Mesenchymal stem cell (in vitro differentiated cells and primary cell): ENCODE data around the gene MYO5B.

Experiments used
- DNase-seq: peaks from one replicate; pipeline ENCODE4 v3.0.0-alpha.2; 2013
- H2AFZ ChIP-seq: one replicate; pipeline ENCODE4 v1.6.1; 2013; ENCODE audit warnings: low read depth, mild to moderate bottlenecking, control low read depth, inconsistent platforms, low read length, moderate library complexity
- H2AK5ac ChIP-seq: 2 replicates; pipeline ENCODE4 v1.6.1; 2013; ENCODE audit warnings: low read length, moderate library complexity, mild to moderate bottlenecking, inconsistent platforms; ENCODE audit not compliant: severe bottlenecking
- H2BK120ac ChIP-seq: one replicate; pipeline ENCODE4 v1.6.1; 2013; ENCODE audit warnings: low read depth, mild to moderate bottlenecking, inconsistent platforms, low read length, moderate library complexity
- H2BK12ac ChIP-seq, 2 experiments: one replicate each; pipeline ENCODE4 v1.6.1; 2013; ENCODE audit warnings: inconsistent platforms in 2 of 2, low read length in 2 of 2, mild to moderate bottlenecking in 2 of 2, moderate library complexity in 2 of 2, control low read depth in 1 of 2
- H2BK15ac ChIP-seq: one replicate; pipeline ENCODE4 v1.6.1; 2013; ENCODE audit warnings: mild to moderate bottlenecking, low read depth, inconsistent platforms; ENCODE audit not compliant: poor library complexity, severe bottlenecking
- H2BK5ac ChIP-seq: 2 replicates; pipeline ENCODE4 v1.6.1; 2013; ENCODE audit warnings: low read depth, mild to moderate bottlenecking, low read length, control low read depth, inconsistent platforms; ENCODE audit not compliant: poor library complexity, severe bottlenecking
- H3K14ac ChIP-seq, 2 experiments: one replicate each; pipeline ENCODE4 v1.6.1; 2013; ENCODE audit warnings: inconsistent platforms in 2 of 2, low read length in 2 of 2, control low read depth in 1 of 2, mild to moderate bottlenecking in 1 of 2, moderate library complexity in 1 of 2
- H3K18ac ChIP-seq, 2 experiments: one replicate each; pipeline ENCODE4 v1.6.1; 2013; ENCODE audit warnings: inconsistent platforms in 2 of 2, low read length in 2 of 2, control low read depth in 1 of 2, low read depth in 1 of 2, mild to moderate bottlenecking in 1 of 2
- H3K23ac ChIP-seq, 2 experiments: one replicate each; pipeline ENCODE4 v1.6.1; 2013; ENCODE audit warnings: inconsistent platforms in 2 of 2, low read length in 2 of 2, mild to moderate bottlenecking in 2 of 2, moderate library complexity in 2 of 2, control low read depth in 1 of 2
- H3K27ac ChIP-seq: 2 replicates; pipeline ENCODE4 v1.5.1; 2013; ENCODE audit warnings: mild to moderate bottlenecking, moderate library complexity, low read length, control low read depth, inconsistent platforms; ENCODE audit not compliant: poor library complexity, severe bottlenecking
- H3K27me3 ChIP-seq, 2 experiments: 2 replicates each; pipeline versions ENCODE4 v1.6.1 to v1.7.0; 2013; ENCODE audit warnings: low read length in 2 of 2, mild to moderate bottlenecking in 2 of 2, moderate library complexity in 2 of 2, control low read depth in 1 of 2, inconsistent platforms in 1 of 2; ENCODE audit not compliant: control insufficient read depth in 1 of 2, insufficient read depth in 1 of 2
- H3K36me3 ChIP-seq, 2 experiments: 2 replicates each; pipeline versions ENCODE4 v1.6.1 to v1.7.0; 2013; ENCODE audit warnings: low read length in 2 of 2, control low read depth in 1 of 2, inconsistent platforms in 1 of 2, low read depth in 1 of 2, mild to moderate bottlenecking in 1 of 2; ENCODE audit not compliant: insufficient read depth in 2 of 2, control insufficient read depth in 1 of 2
- H3K4ac ChIP-seq, 2 experiments: one replicate each; pipeline ENCODE4 v1.6.1; 2013; ENCODE audit warnings: inconsistent platforms in 2 of 2, low read length in 2 of 2, mild to moderate bottlenecking in 2 of 2, moderate library complexity in 2 of 2, control low read depth in 1 of 2, low read depth in 1 of 2
- H3K4me1 ChIP-seq: 2 replicates; pipeline ENCODE4 v1.6.1; 2013; ENCODE audit warnings: low read depth, low read length, control low read depth; ENCODE audit not compliant: control insufficient read depth, insufficient read depth
- H3K4me2 ChIP-seq: 2 replicates; pipeline ENCODE4 v1.6.1; 2013; ENCODE audit warnings: low read length, mild to moderate bottlenecking, inconsistent platforms; ENCODE audit not compliant: poor library complexity, severe bottlenecking
- H3K4me3 ChIP-seq, 2 experiments: 2 replicates each; pipeline versions ENCODE4 v1.5.1 to v1.7.0; 2013; ENCODE audit warnings: low read length in 2 of 2, mild to moderate bottlenecking in 2 of 2, control low read depth in 1 of 2, low read depth in 1 of 2; ENCODE audit not compliant: insufficient read depth in 1 of 2
- H3K79me1 ChIP-seq: replicated peaks from 2 replicates; pipeline ENCODE4 v1.6.1; 2013; ENCODE audit warnings: mild to moderate bottlenecking, control low read depth, low read length, inconsistent platforms; ENCODE audit not compliant: poor library complexity, severe bottlenecking
- H3K9ac ChIP-seq: 2 replicates; pipeline ENCODE4 v1.7.0; 2013; ENCODE audit warnings: mild to moderate bottlenecking, low read length, moderate library complexity
- H3K9me3 ChIP-seq: 2 replicates; pipeline ENCODE4 v1.7.0; 2013; ENCODE audit warnings: mild to moderate bottlenecking, low read length; ENCODE audit not compliant: control insufficient read depth
- H4K8ac ChIP-seq: one replicate; pipeline ENCODE4 v1.6.1; 2013; ENCODE audit warnings: inconsistent platforms, mild to moderate bottlenecking, low read length, moderate library complexity
- H4K91ac ChIP-seq: one replicate; pipeline ENCODE4 v1.6.1; 2013; ENCODE audit warnings: mild to moderate bottlenecking, low read length, inconsistent platforms
- WGBS: methylation state at CpG from one replicate; pipeline ENCODE4 v1.1.7; 2013; ENCODE audit warnings: mixed read lengths; 5-methylcytosine and 5-hydroxymethylcytosine counted together

The MYO5B gene

GRCh38 chr18:50172367-50172766 is 22.6 kb downstream of the MYO5B start:
- H2BK120ac ChIP-seq, result no peak overlapping the region
- no peaks in the 10 kb centered on the region for H3K4me1 ChIP-seq
- no peak overlapping the region for H2BK15ac ChIP-seq
- no peaks in the 10 kb centered on the region for H3K79me1 ChIP-seq
- no peak overlapping the region for H4K91ac ChIP-seq
- H3K36me3 ChIP-seq, result no peaks in the 10 kb centered on the region
- no peak overlapping the region for H2AFZ ChIP-seq
- no peak for DNase-seq
- peaks cover 3% of the 10 kb centered on the region for H3K9me3 ChIP-seq
- H2AK5ac ChIP-seq, result no peak overlapping the region
- H3K4me3 ChIP-seq, result no peak overlapping the region
- H3K4me2 ChIP-seq, result no peak overlapping the region
- no peak overlapping the region for H3K27ac ChIP-seq
- H3K4ac ChIP-seq, result no peak overlapping the region
- H4K8ac ChIP-seq, result no peak overlapping the region
- no peak overlapping the region for H2BK5ac ChIP-seq
- H2BK12ac ChIP-seq, result no peak overlapping the region
- H3K9ac ChIP-seq, result no peak overlapping the region
- WGBS, result 92% methylated on average over 3 of the region's 3 CpGs
- H3K14ac ChIP-seq, result no peak overlapping the region
- peaks cover 23 to 29% of the 10 kb centered on the region in 2 experiments for H3K27me3 ChIP-seq
- no peak overlapping the region for H3K23ac ChIP-seq
- no peak overlapping the region for H3K18ac ChIP-seq

GRCh38 chr18:50171406-50171805 is 23.5 kb downstream of the MYO5B start:
- Histone ChIP-seq H3K4me1 (no peaks in the 10 kb centered on the region), H3K4me2 (no peak overlapping the region), H3K4me3 (no peak overlapping the region), H2BK15ac (no peak overlapping the region), H3K23ac (no peak overlapping the region), H2AFZ (no peak overlapping the region), H3K9ac (no peak overlapping the region), H3K4ac (no peak overlapping the region), H2BK5ac (no peak overlapping the region), H3K14ac (no peak overlapping the region), H2BK12ac (no peak overlapping the region), H3K27me3 (peaks cover 23 to 29% of the 10 kb centered on the region in 2 experiments), H2BK120ac (no peak overlapping the region), H3K18ac (no peak overlapping the region), H3K9me3 (peaks cover 3% of the 10 kb centered on the region), H4K8ac (no peak overlapping the region), H2AK5ac (no peak overlapping the region), H3K79me1 (no peaks in the 10 kb centered on the region), H4K91ac (no peak overlapping the region), H3K36me3 (no peaks in the 10 kb centered on the region), H3K27ac (no peak overlapping the region)
- 65% methylated on average over 2 of the region's 2 CpGs for WGBS
- no peak for DNase-seq

GRCh38 chr18:50170004-50170403 is 24.9 kb downstream of the MYO5B start:
- Histone ChIP-seq H2BK15ac (no peak overlapping the region), H3K27ac (no peak overlapping the region), H3K14ac (no peak overlapping the region), H3K79me1 (no peaks in the 10 kb centered on the region), H2BK5ac (no peak overlapping the region), H2BK120ac (no peak overlapping the region), H3K27me3 (peaks cover 17 to 25% of the 10 kb centered on the region in 2 experiments), H3K36me3 (no peaks in the 10 kb centered on the region), H3K4me3 (no peak overlapping the region), H2BK12ac (no peak overlapping the region), H3K9ac (no peak overlapping the region), H3K18ac (no peak overlapping the region), H2AFZ (no peak overlapping the region), H3K4ac (no peak overlapping the region), H3K9me3 (peaks cover 3% of the 10 kb centered on the region), H3K23ac (no peak overlapping the region), H2AK5ac (no peak overlapping the region), H4K8ac (no peak overlapping the region), H3K4me1 (no peaks in the 10 kb centered on the region), H4K91ac (no peak overlapping the region), H3K4me2 (no peak overlapping the region)
- no peak for DNase-seq
- 17% methylated on average over 1 of the region's 5 CpGs for WGBS

GRCh38 chr18:50169149-50169548 is 25.8 kb downstream of the MYO5B start:
- Histone ChIP-seq H3K36me3 (no peaks in the 10 kb centered on the region), H4K91ac (no peak overlapping the region), H3K79me1 (no peaks in the 10 kb centered on the region), H3K4ac (no peak overlapping the region), H2AK5ac (no peak overlapping the region), H3K4me1 (no peaks in the 10 kb centered on the region), H3K14ac (no peak overlapping the region), H2BK5ac (no peak overlapping the region), H3K18ac (no peak overlapping the region), H4K8ac (no peak overlapping the region), H2BK12ac (no peak overlapping the region), H3K4me2 (no peak overlapping the region), H3K4me3 (no peak overlapping the region), H2BK15ac (no peak overlapping the region), H3K23ac (no peak overlapping the region), H3K27ac (no peak overlapping the region), H2BK120ac (no peak overlapping the region), H3K27me3 (peaks cover 12 to 26% of the 10 kb centered on the region in 2 experiments), H3K9ac (no peak overlapping the region), H3K9me3 (peaks cover 3% of the 10 kb centered on the region), H2AFZ (no peak overlapping the region)
- no peak for DNase-seq
- WGBS, result no CpG with 5 or more reads among the region's 2 CpGs
